Measurements from ENCODE around the gene SUSD3.
"Not testable (repeated sequence)": the region's sequence is repeated elsewhere in the genome, so short reads cannot be mapped to it uniquely, and the experiment has no call there.

Gene SUSD3

DNA sequence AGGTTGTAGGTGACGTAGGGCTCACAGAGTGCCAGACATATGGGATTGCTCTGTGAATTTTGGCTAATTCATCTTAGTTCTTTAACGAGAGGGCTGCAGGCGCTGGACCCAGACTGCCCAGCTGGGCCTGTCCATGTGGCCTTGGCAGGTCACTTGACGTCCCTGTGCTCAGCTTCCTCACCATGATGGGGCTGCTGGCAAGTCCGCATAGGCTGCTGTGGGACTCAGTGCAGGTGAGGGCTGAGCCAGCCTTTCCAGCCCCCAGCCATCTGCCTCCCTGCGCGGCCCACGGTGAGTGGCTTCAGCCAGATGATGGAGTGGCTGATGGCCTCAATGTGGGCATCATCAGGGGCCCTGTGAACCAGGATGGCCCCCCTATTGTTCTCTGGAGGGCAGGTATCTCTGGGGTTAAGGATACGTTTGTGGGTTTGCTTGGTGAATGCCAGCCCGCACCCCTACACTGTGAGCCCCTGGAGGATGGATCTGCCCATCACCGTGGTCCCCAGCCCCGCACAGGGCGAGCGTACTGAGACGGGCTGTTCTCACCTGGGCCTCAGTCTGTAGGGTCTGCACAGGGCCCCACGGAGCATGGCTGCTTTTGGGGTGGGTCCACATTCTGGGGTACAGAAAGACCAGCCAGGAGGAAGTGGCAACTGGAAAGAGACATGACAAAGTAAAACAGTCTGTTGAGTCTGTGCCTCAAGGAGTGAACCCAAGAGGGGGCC, 41.2 kb downstream of the SUSD3 start:
- Mint-ChIP-seq H3K4me1 (peaks cover 59% of the 10 kb centered on the region), H3K9me3 (peaks cover 15% of the 10 kb centered on the region), H3K27me3 (no peaks in the 10 kb centered on the region), H3K4me3 (peak overlapping the region; percentile 46), H3K36me3 (peaks cover 38% of the 10 kb centered on the region), H3K27ac (peak overlapping the region; percentile 56)
- CTCF ChIA-PET: interaction anchor here (0.9 to 2.9 kb wide), 4 partner anchors 8 to 133 kb away, joined by 3 to 20 read pairs (median 5); no protein-coding TSS in a partner anchor
- peak; percentile 9 for DNase-seq

DNA sequence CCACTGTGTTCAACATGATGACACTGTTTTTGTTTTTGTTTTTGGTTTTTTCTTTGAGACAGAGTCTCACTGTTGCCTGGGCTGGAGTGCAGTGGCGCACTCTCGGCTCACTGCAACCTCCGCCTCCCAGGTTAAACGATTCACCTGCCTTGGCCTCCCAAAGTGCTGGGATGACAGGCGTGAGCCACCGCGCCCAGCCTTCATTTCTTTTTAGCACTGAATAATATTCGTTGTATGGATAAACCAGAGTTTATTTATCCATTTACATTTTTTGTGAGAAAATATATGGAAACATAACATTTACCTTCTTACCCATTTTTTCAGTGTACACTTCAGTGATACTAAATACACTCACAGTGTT, 41.8 kb downstream of the SUSD3 start:
- CTCF ChIA-PET: no interaction called here
- Mint-ChIP-seq H3K27ac (no peak overlapping the region), H3K4me1 (peaks cover 59% of the 10 kb centered on the region), H3K4me3 (no peak overlapping the region), H3K27me3 (no peaks in the 10 kb centered on the region), H3K9me3 (peaks cover 19% of the 10 kb centered on the region), H3K36me3 (peaks cover 43% of the 10 kb centered on the region)
- no peak for DNase-seq

- Mint-ChIP-seq H3K4me1 (peaks cover 68% of the 10 kb centered on the region), H3K9me3 (peaks cover 21% of the 10 kb centered on the region), H3K36me3 (peaks cover 48% of the 10 kb centered on the region)
- CTCF ChIA-PET, H3K27ac Mint-ChIP-seq, H3K4me3 Mint-ChIP-seq, DNase-seq, H3K27me3 Mint-ChIP-seq: not testable (repeated sequence)
Observed at GRCh38 chr9:93101086-93101485, 42.6 kb downstream of the SUSD3 start.

- H3K4me3 Mint-ChIP-seq: no peak overlapping the region
- no peak for DNase-seq
- peak overlapping the region; percentile 50 for H3K27ac Mint-ChIP-seq
- peaks cover 65% of the 10 kb centered on the region for H3K4me1 Mint-ChIP-seq
- H3K36me3 Mint-ChIP-seq: peaks cover 56% of the 10 kb centered on the region
- CTCF ChIA-PET: no interaction called here
- H3K9me3 Mint-ChIP-seq: peaks cover 21% of the 10 kb centered on the region
- no peaks in the 10 kb centered on the region for H3K27me3 Mint-ChIP-seq
Observed at GRCh38 chr9:93105620-93106019, 47.1 kb downstream of the SUSD3 start.

- Mint-ChIP-seq H3K27ac (no peak overlapping the region), H3K9me3 (peaks cover 21% of the 10 kb centered on the region), H3K36me3 (peaks cover 54% of the 10 kb centered on the region), H3K27me3 (no peaks in the 10 kb centered on the region), H3K4me3 (no peak overlapping the region), H3K4me1 (peaks cover 64% of the 10 kb centered on the region)
- DNase-seq: no peak
- CTCF ChIA-PET: interaction anchor here (1.0 to 4.1 kb wide), 10 partner anchors 9 to 125 kb away, joined by 3 to 39 read pairs (median 6); no protein-coding TSS in a partner anchor
Observed at GRCh38 chr9:93107151-93107824, 48.8 kb downstream of the SUSD3 start.

- Mint-ChIP-seq H3K27ac (peak overlapping the region; percentile 73), H3K9me3 (peaks cover 21% of the 10 kb centered on the region), H3K4me1 (peaks cover 60% of the 10 kb centered on the region), H3K27me3 (no peaks in the 10 kb centered on the region), H3K4me3 (no peak overlapping the region), H3K36me3 (peaks cover 51% of the 10 kb centered on the region)
- DNase-seq: no peak
- CTCF ChIA-PET: interaction anchor here (1.0 to 4.1 kb wide), 11 partner anchors 10 to 195 kb away, joined by 3 to 39 read pairs (median 8); no protein-coding TSS in a partner anchor
Observed at GRCh38 chr9:93107825-93108161, 49.3 kb downstream of the SUSD3 start.

GRCh38 chr9:93108291-93109041, 50.0 kb downstream of the SUSD3 start:
- peaks cover 17% of the 10 kb centered on the region for H3K9me3 Mint-ChIP-seq
- no peak overlapping the region for H3K4me3 Mint-ChIP-seq
- H3K36me3 Mint-ChIP-seq: peaks cover 47% of the 10 kb centered on the region
- CTCF ChIA-PET: interaction anchor here (0.6 to 4.1 kb wide), 42 partner anchors 9 to 895 kb away, joined by 3 to 39 read pairs (median 5); no protein-coding TSS in a partner anchor
- peak overlapping the region; percentile 73 for H3K27ac Mint-ChIP-seq
- H3K27me3 Mint-ChIP-seq: no peaks in the 10 kb centered on the region
- DNase-seq: peak; percentile 48
- peaks cover 54% of the 10 kb centered on the region for H3K4me1 Mint-ChIP-seq

GRCh38 chr9:93110311-93110855, 51.9 kb downstream of the SUSD3 start:
- Mint-ChIP-seq H3K27ac (peak overlapping the region; percentile 24), H3K36me3 (peaks cover 36% of the 10 kb centered on the region), H3K9me3 (peaks cover 2% of the 10 kb centered on the region), H3K4me3 (no peak overlapping the region), H3K4me1 (peaks cover 46% of the 10 kb centered on the region), H3K27me3 (no peaks in the 10 kb centered on the region)
- DNase-seq: no peak
- CTCF ChIA-PET: interaction anchor here (1.7 to 4.1 kb wide), 3 partner anchors 10 to 456 kb away, joined by 7 to 39 read pairs (median 8); no protein-coding TSS in a partner anchor

- H3K36me3 Mint-ChIP-seq: peaks cover 33% of the 10 kb centered on the region
- no peaks in the 10 kb centered on the region for H3K27me3 Mint-ChIP-seq
- no peak overlapping the region for H3K27ac Mint-ChIP-seq
- peaks cover 40% of the 10 kb centered on the region for H3K4me1 Mint-ChIP-seq
- CTCF ChIA-PET: no interaction called here
- H3K4me3 Mint-ChIP-seq: no peak overlapping the region
- H3K9me3 Mint-ChIP-seq: no peaks in the 10 kb centered on the region
- DNase-seq: no peak
Observed at GRCh38 chr9:93111001-93111370, 52.5 kb downstream of the SUSD3 start.

GRCh38 chr9:93111371-93112115, 53.0 kb downstream of the SUSD3 start:
- Mint-ChIP-seq H3K27ac (no peak overlapping the region), H3K4me1 (peaks cover 36% of the 10 kb centered on the region), H3K4me3 (no peak overlapping the region), H3K36me3 (peaks cover 31% of the 10 kb centered on the region), H3K27me3 (no peaks in the 10 kb centered on the region), H3K9me3 (no peaks in the 10 kb centered on the region)
- no peak for DNase-seq
- CTCF ChIA-PET: no interaction called here

- Mint-ChIP-seq H3K27me3 (no peaks in the 10 kb centered on the region), H3K36me3 (peaks cover 29% of the 10 kb centered on the region), H3K27ac (no peak overlapping the region), H3K4me3 (no peak overlapping the region), H3K9me3 (no peaks in the 10 kb centered on the region), H3K4me1 (peaks cover 29% of the 10 kb centered on the region)
- DNase-seq: no peak
- CTCF ChIA-PET: no interaction called here
Observed at GRCh38 chr9:93112116-93112863, 53.8 kb downstream of the SUSD3 start.

DNA sequence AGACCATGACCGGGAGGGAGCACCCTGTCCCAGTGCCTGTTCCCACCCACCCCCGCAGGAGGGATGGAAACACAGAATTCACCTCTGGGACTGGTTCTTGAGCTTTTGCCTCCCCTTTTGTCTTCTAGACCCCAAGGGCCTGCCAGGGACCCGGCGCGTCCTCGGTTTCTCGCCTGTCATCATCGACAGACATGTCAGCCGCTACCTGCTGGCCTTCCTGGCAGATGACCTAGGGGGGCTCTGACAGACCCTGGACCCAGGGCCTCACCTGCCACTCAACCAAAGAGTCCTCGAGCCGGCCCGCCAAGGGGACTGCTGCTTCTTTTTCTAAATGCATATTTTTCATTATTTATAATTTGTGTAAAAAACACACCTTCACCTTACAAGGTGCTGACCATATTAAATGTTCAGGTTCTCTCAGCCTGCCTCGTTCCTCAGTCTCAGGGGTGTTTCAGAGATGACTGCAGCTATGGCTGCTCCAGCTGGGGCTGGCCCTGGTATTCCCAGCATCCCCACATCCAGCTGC, 54.4 kb downstream of the SUSD3 start:
- CTCF ChIA-PET: no interaction called here
- H3K36me3 Mint-ChIP-seq: peaks cover 25% of the 10 kb centered on the region
- no peaks in the 10 kb centered on the region for H3K27me3 Mint-ChIP-seq
- H3K9me3 Mint-ChIP-seq: no peaks in the 10 kb centered on the region
- no peak overlapping the region for H3K4me3 Mint-ChIP-seq
- H3K27ac Mint-ChIP-seq: no peak overlapping the region
- no peak for DNase-seq
- peaks cover 23% of the 10 kb centered on the region for H3K4me1 Mint-ChIP-seq

Measured in activated naive CD4-positive, alpha-beta T cell treated with anti-CD3 and anti-CD28 coated beads, Interleukin-2, amount 10 ng/mL, durations not matched to agents 7 days and 5 days (primary cell).